ENCODE results near the gene IQSEC1. TPM values are rescaled to one million over a fixed set of nuclear protein-coding genes. Genes with fewer than 3 reads are reported as not detected.

Gene IQSEC1
- total and polyA plus RNA-seq, 2 donors (not counting 3 experiments of a cell fraction or from before 2014, with no cell fraction given): 5.2 to 18.0 TPM

GRCh38 chr3:13071695-13072094 is 1.5 kb downstream of the IQSEC1 start:
- H2AFZ ChIP-seq (ENCODE audit: low read depth, low read length): no peak overlapping the region
- H3K9me1 ChIP-seq (replicated peaks; ENCODE audit: control insufficient read depth, extremely low read depth, insufficient read depth, low read length): no peaks in the 10 kb centered on the region
- no peak overlapping the region for H3K27ac ChIP-seq (ENCODE audit: insufficient read depth, low read depth, low read length)
- no peak overlapping the region for H3K4me2 ChIP-seq (ENCODE audit: insufficient read depth, low read length)
- no peak for FAIRE-seq
- H3K4me3 ChIP-seq (replicated peaks in 1 of 3; ENCODE audit: insufficient read depth in 1 of 3, low read depth in 1 of 3, low read length in 3 of 3): no peak overlapping the region
- no peaks in the 10 kb centered on the region for H4K20me1 ChIP-seq (replicated peaks; ENCODE audit: control insufficient read depth, extremely low read depth, insufficient read depth, low read length)
- no peaks in the 10 kb centered on the region for H3K79me2 ChIP-seq (ENCODE audit: control insufficient read depth, insufficient read depth, low read length)
- BruUV-seq (replicated peaks): no TSS peak
- CTCF ChIA-PET: interaction anchor here (5.5 kb wide), 1 partner anchor 20 kb away, joined by 22 read pairs; no protein-coding TSS in a partner anchor
- intact Hi-C loops (cut with micrococcal nuclease) (no loop called here), dilution Hi-C loops (cut with MboI; ENCODE audit: extremely low pct_ligation_motif_present, low sequenced_read_pairs) (no loop called here)
- TF ChIP-seq POLR2AphosphoS5 (IDR thresholded peaks at IDR 0.05; ENCODE audit: insufficient read depth, low read depth, low read length) (no peak), GATA2 (IDR thresholded peaks at IDR 0.05; ENCODE audit: insufficient read depth, insufficient read length, low read depth, low read length) (no peak), CTCF (IDR thresholded peaks at IDR 0.05; ENCODE audit: extremely low read depth in 1 of 2, insufficient read depth in 1 of 2, low read depth in 1 of 2, low read length in 2 of 2) (no peak), EZH2 (IDR thresholded peaks at IDR 0.05; ENCODE audit: borderline replicate concordance, low read depth, low read length, severe bottlenecking) (no peak)
- POLR2A ChIA-PET: no interaction called here
- H3K9ac ChIP-seq (replicated peaks; ENCODE audit: extremely low read depth, insufficient read depth, low read length): no peak overlapping the region
- H3K9me3 ChIP-seq (replicated peaks; ENCODE audit: control insufficient read depth, insufficient read depth, low read length): no peaks in the 10 kb centered on the region
- no peaks in the 10 kb centered on the region for H3K36me3 ChIP-seq (ENCODE audit: control insufficient read depth in 2 of 2, extremely low read depth in 1 of 2, insufficient read depth in 2 of 2, low read length in 2 of 2)
- no peaks in the 10 kb centered on the region for H3K4me1 ChIP-seq (ENCODE audit: control insufficient read depth, extremely low read depth, insufficient read depth, low read length)
- peaks cover 6 to 13% of the 10 kb centered on the region in 2 experiments for H3K27me3 ChIP-seq (ENCODE audit: control insufficient read depth in 2 of 2, insufficient read depth in 2 of 2, low read length in 2 of 2)
- DNase-seq (ENCODE audit: low read depth, low spot score): no peak
